Thyroid gland (tissue), 4 donors: ENCODE results near the gene CALM1.

Experiments
- CTCF ChIP-seq, 6 experiments: fragments of 200-600 bp in 3 of 6; fragments of 450-650 bp in 3 of 6; sonication (generic) in 3 of 6; IDR thresholded peaks; one replicate each; pipeline ENCODE4 v1.5.1; 2016 to 2019; ENCODE audit warnings: antibody characterized with exemption in 6 of 6, mild to moderate bottlenecking in 2 of 6, inconsistent platforms in 1 of 6, moderate library complexity in 1 of 6
- POLR2A ChIP-seq, 2 donors: fragments of 450-650 bp; IDR thresholded peaks; one replicate each; pipeline ENCODE4 v1.6.1; 2017; ENCODE audit warnings: antibody characterized with exemption in 2 of 2, mild to moderate bottlenecking in 2 of 2, moderate library complexity in 1 of 2

GRCh38 chr14:90362558-90362896 is 34.3 kb upstream of the CALM1 start:
- TF ChIP-seq CTCF (IDR thresholded peaks at IDR 0.05), result no peak
- TF ChIP-seq POLR2A (IDR thresholded peaks at IDR 0.05), result no peak
